Psoas muscle (tissue), 8 donors: ENCODE measurements around the gene KSR1. TPM values are rescaled to one million over a fixed set of nuclear protein-coding genes. Genes with fewer than 3 reads are reported as not detected.

Experiments
- ATAC-seq, 4 donors: fragments of 200-7000 bp; cut with Tn5 transposase; one replicate each; pipeline ENCODE4 v1.9.1; 2020; ENCODE audit warnings: moderate library complexity in 3 of 4, mild to moderate bottlenecking in 2 of 4
- DNase-seq, 2 donors: peaks; one replicate each; pipeline ENCODE4 v3.0.0-alpha.2; 2020
- H3K27ac ChIP-seq: fragments of 200-600 bp; one replicate; pipeline ENCODE4 v1.8.0; 2022
- H3K27me3 ChIP-seq, 3 donors: fragments of 200-600 bp in 1 of 3; one replicate each; pipeline versions ENCODE4 v1.6.1 to v1.8.0; 2013 to 2022; ENCODE audit warnings: low read length in 2 of 3, mild to moderate bottlenecking in 2 of 3, moderate library complexity in 1 of 3; ENCODE audit not compliant: insufficient read depth in 3 of 3
- H3K36me3 ChIP-seq, 2 donors: fragments of 200-600 bp in 1 of 2; one replicate each; pipeline versions ENCODE4 v1.6.1 to v1.8.0; 2013 to 2022; ENCODE audit warnings: low read depth in 1 of 2, mild to moderate bottlenecking in 1 of 2, moderate library complexity in 1 of 2; ENCODE audit not compliant: insufficient read depth in 1 of 2
- H3K4me1 ChIP-seq: fragments of 200-600 bp; one replicate; pipeline ENCODE4 v1.8.0; 2022
- H3K4me3 ChIP-seq: fragments of 200-600 bp; one replicate; pipeline ENCODE4 v1.8.0; 2022; ENCODE audit warnings: mild to moderate bottlenecking
- H3K9me3 ChIP-seq: fragments of 200-600 bp; one replicate; pipeline ENCODE4 v1.8.0; 2022
- CTCF ChIP-seq: fragments of 200-600 bp; IDR thresholded peaks from one replicate; pipeline ENCODE4 v1.8.0; 2022; ENCODE audit warnings: antibody characterized with exemption
- WGBS, 3 donors: extraction: QIAGEN DNeasy Blood & Tissue Kit; methylation state at CpG; one replicate each; pipeline versions ENCODE4 v1.1.6 to v1.1.7; 2013; 5-methylcytosine and 5-hydroxymethylcytosine counted together
- intact Hi-C, 2 donors: fragments of 100-400 bp; cut with DNase I; formaldehyde crosslinking; loops; one replicate each; pipeline versions ENCODE4 v1.11.0 to v1.14.2; 2022
- polyA plus RNA-seq, 3 donors: library from polyadenylated mRNA; stranded (reverse); fragments of 200-250 nt; gene quantifications; one replicate each; pipeline ENCODE4 v1.2.3, GENCODE V29; 2013
- total RNA-seq, 4 donors: library from RNA; stranded (reverse); fragmentation: NEBNext Ultra II Directional in 2 of 4; extraction: Animal tissue kit (Norgen Biotek cat#: 25700) in 2 of 4; gene quantifications; one replicate each; pipeline versions ENCODE4 v1.2.1 to v1.2.4, GENCODE V29; 2021 to 2023
- donor health status: healthy with polysubstance abuse.
- donor health status: DM: no; HTN: no; CAD: no; lungs with moderate emphysema.
- donor health status: Bipolar disorder and iron deficiency.
- donor health status: healthy.
- donor health status: DM: yes; HTN: yes; CAD: no.
- donor health status: DM: no; HTN: no; CAD: no.
- donor health status: DM: no; HTN: no; CAD: no.
- donor health status: DM: yes; HTN: yes; CAD: no.

Gene KSR1
- total and polyA plus RNA-seq, 7 donors, result 7.8 to 93.0 (median 46.5) TPM

DNA sequence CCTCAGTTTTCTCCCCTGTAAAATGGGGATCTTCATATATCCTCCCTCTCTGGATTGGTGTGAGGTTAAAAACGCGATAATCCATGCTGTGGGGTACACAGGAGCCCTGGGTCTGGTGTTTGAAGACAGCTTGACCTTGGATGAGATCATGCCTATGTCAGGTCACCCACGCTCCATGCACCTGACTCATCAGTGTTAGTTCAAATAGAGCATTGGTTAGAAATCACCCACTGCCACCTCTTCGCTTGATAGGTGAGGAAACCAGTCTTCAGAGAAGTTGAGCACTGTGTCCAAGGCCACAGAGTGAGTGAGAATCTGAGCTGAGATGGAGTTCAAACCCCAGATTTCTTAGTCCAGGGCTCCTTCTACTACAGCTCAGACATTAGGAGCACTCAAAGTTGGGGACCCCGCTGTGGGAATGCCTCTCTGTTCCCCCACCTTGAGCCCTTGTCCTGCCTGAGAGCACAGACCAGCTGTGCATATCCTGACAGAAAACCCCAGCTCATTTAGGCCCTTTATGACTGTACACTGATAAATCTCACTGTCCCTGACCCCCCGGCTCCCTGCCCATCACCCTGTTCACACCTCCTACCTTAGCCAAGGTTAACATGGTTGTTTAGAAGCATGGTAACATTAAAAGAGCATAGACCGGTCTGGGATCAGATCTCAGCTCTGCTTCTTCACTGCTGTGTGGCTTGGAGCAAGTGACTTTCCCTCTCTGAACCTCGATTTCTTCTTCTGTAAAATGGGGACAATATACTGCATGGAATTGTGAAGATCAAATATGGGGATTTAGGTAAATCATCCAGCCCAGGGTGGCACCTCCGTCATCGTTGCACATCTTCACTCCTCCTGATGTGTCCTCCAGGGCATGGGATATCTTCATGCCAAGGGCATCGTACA, 152.3 kb downstream of the KSR1 start:
- no peak overlapping the region for H3K4me3 ChIP-seq
- no peak for TF ChIP-seq CTCF
- no peaks in the 10 kb centered on the region for H3K9me3 ChIP-seq
- DNase-seq (no peak), ATAC-seq (peak in 1 of 4 donors; percentile 29)
- H3K36me3 ChIP-seq, result peaks cover 2 to 100% of the 10 kb centered on the region in 2 donors
- intact Hi-C loops, result no loop called here
- H3K27ac ChIP-seq, result no peak overlapping the region
- WGBS, 3 donors, result 96 to 98% (median 97%) methylated on average over 11 of the region's 11 CpGs
- H3K27me3 ChIP-seq, result no peaks in the 10 kb centered on the region
- H3K4me1 ChIP-seq, result no peaks in the 10 kb centered on the region

DNA sequence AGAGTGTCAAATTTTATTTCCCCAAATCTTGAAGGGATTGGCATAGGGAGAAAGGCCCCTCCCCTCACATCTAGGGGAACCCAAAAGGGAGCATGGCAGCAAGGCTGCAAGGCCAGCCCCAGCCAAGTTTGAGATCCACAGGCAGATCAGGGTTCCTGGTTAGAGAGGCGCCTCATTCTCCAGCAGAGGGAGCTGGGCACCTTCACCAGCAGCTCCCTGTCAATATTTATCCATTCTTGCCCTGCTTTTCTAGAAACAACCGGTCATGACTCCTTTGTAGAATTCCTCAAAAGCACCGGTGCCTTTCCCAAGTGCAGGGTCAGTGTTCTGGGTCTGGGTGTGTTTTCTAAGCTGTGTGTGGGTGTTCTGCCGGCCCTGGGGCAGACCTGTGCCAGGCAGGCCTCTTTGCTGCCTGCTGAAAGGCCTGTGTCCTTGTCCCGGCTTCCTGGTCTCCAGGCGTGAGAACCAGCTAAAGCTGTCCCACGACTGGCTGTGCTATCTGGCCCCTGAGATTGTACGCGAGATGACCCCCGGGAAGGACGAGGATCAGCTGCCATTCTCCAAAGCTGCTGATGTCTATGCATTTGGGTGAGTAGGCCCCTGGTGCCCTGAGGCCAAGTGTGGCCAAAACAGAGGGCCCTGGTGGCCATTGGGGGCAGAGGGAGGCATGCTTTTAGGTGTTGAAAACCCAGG, 153.5 kb downstream of the KSR1 start:
- Histone ChIP-seq H3K36me3 (peaks cover 2 to 100% of the 10 kb centered on the region in 2 donors), H3K27ac (no peak overlapping the region), H3K4me1 (no peaks in the 10 kb centered on the region), H3K4me3 (no peak overlapping the region), H3K27me3 (no peaks in the 10 kb centered on the region), H3K9me3 (no peaks in the 10 kb centered on the region)
- peak; percentile 33 for TF ChIP-seq CTCF
- ATAC-seq (peak in 2 of 4 donors; percentile 51 to 54), DNase-seq (no peak)
- intact Hi-C loops, result no loop called here
- WGBS, 3 donors, result 78 to 80% (median 79%) methylated on average over 11 of the region's 11 CpGs

GRCh38 chr17:27610304-27610677, 154.0 kb downstream of the KSR1 start:
- DNase-seq (no peak), ATAC-seq (no peak)
- Histone ChIP-seq H3K4me1 (no peaks in the 10 kb centered on the region), H3K27me3 (no peaks in the 10 kb centered on the region), H3K27ac (no peak overlapping the region), H3K4me3 (no peak overlapping the region), H3K36me3 (peaks cover 6 to 100% of the 10 kb centered on the region in 2 donors), H3K9me3 (no peaks in the 10 kb centered on the region)
- intact Hi-C loops, result no loop called here
- no peak for TF ChIP-seq CTCF
- WGBS, 3 donors, result 84 to 89% (median 88%) methylated on average over 4 of the region's 4 CpGs

- no peak overlapping the region for H3K27ac ChIP-seq
- no peak for ATAC-seq
- no peaks in the 10 kb centered on the region for H3K4me1 ChIP-seq
- TF ChIP-seq CTCF, result no peak
- H3K4me3 ChIP-seq, result no peak overlapping the region
- DNase-seq, result no peak
- H3K27me3 ChIP-seq, result no peaks in the 10 kb centered on the region
- no peaks in the 10 kb centered on the region for H3K9me3 ChIP-seq
- 85 to 91% (median 89%) methylated on average over 3 of the region's 3 CpGs for WGBS, 3 donors
- intact Hi-C loops, result no loop called here
- peaks cover 6 to 100% of the 10 kb centered on the region in 2 donors for H3K36me3 ChIP-seq
These were observed 156.0 kb downstream of the KSR1 start for GRCh38 chr17:27612160-27612770.
